GM12801 (cell line): ENCODE measurements around the gene SGIP1.

Experiments used
- CTCF ChIP-seq: IDR thresholded peaks from one replicate; pipeline ENCODE4 v1.5.1; 2011; ENCODE audit warnings: control low read depth; ENCODE audit not compliant: insufficient read length; ENCODE audit errors: extremely low read depth

SGIP1 gene

GRCh38 chr1:66654643-66655042, 120.7 kb downstream of the SGIP1 start:
- no peak for TF ChIP-seq CTCF

GRCh38 chr1:66671455-66671854, 137.5 kb downstream of the SGIP1 start:
- TF ChIP-seq CTCF: no peak

GRCh38 chr1:66676613-66677298, 142.8 kb downstream of the SGIP1 start:
- no peak for TF ChIP-seq CTCF

- no peak for TF ChIP-seq CTCF
Observed at GRCh38 chr1:66678146-66678545, 144.2 kb downstream of the SGIP1 start.

GRCh38 chr1:66679140-66679539, 145.2 kb downstream of the SGIP1 start:
- no peak for TF ChIP-seq CTCF

- TF ChIP-seq CTCF: no peak
Observed at GRCh38 chr1:66681686-66682085, 147.7 kb downstream of the SGIP1 start.

GRCh38 chr1:66682106-66682505, 148.2 kb downstream of the SGIP1 start:
- no peak for TF ChIP-seq CTCF
